Karpas-422 (cell line): Measurements from ENCODE around the gene SGIP1. TPM values are rescaled to one million over a fixed set of nuclear protein-coding genes. Genes with fewer than 3 reads are reported as not detected.

Experiments used
- DNase-seq: peaks from one replicate; pipeline ENCODE4 v3.0.0-alpha.2; 2015
- H2AFZ ChIP-seq: fragments of 200-600 bp; sonication (generic); 2 replicates; pipeline ENCODE4 v1.6.1; 2014; ENCODE audit warnings: antibody characterized with exemption, low read length, mixed read lengths
- H3K27ac ChIP-seq: fragments of 200-600 bp; sonication (generic); 2 replicates; pipeline ENCODE4 v1.5.1; 2014; ENCODE audit warnings: mild to moderate bottlenecking, low read length, moderate library complexity
- H3K27me3 ChIP-seq: fragments of 200-600 bp; sonication (generic); 2 replicates; pipeline ENCODE4 v1.6.1; 2014; ENCODE audit warnings: low read length, mixed read lengths
- H3K36me3 ChIP-seq: fragments of 200-600 bp; sonication (generic); 2 replicates; pipeline ENCODE4 v1.6.1; 2014; ENCODE audit warnings: low read length, mixed read lengths; ENCODE audit not compliant: insufficient read depth
- H3K4me1 ChIP-seq: fragments of 200-600 bp; sonication (generic); 2 replicates; pipeline ENCODE4 v1.6.1; 2014; ENCODE audit warnings: mild to moderate bottlenecking, low read length, mixed read lengths
- H3K4me2 ChIP-seq: fragments of 200-600 bp; sonication (generic); 2 replicates; pipeline ENCODE4 v1.6.1; 2014; ENCODE audit warnings: low read length, low read depth, mild to moderate bottlenecking; ENCODE audit not compliant: poor library complexity, severe bottlenecking
- H3K4me3 ChIP-seq: fragments of 200-600 bp; sonication (generic); 2 replicates; pipeline ENCODE4 v1.5.1; 2014; ENCODE audit warnings: mild to moderate bottlenecking, antibody characterized with exemption, low read length, mixed read lengths
- H3K79me2 ChIP-seq: fragments of 200-600 bp; sonication (generic); 2 replicates; pipeline ENCODE4 v1.6.1; 2014; ENCODE audit warnings: mild to moderate bottlenecking, low read length, mixed read lengths
- H3K9ac ChIP-seq: fragments of 200-600 bp; sonication (generic); 2 replicates; pipeline ENCODE4 v1.6.0; 2014; ENCODE audit warnings: low read length
- H3K9me2 ChIP-seq: fragments of 200-600 bp; sonication (generic), shearing (Covaris generic); replicated peaks from 2 replicates; pipeline ENCODE4 v1.6.0; 2014; ENCODE audit warnings: mild to moderate bottlenecking, low read length, moderate library complexity; ENCODE audit not compliant: insufficient read depth
- H3K9me3 ChIP-seq: fragments of 300-700, 200-600 bp; sonication (generic); 2 replicates; pipeline ENCODE4 v1.6.1; 2014; ENCODE audit warnings: low read length, mixed read lengths
- H4K20me1 ChIP-seq: fragments of 200-600 bp; sonication (generic); 2 replicates; pipeline ENCODE4 v1.6.1; 2014; ENCODE audit warnings: mild to moderate bottlenecking, antibody characterized with exemption, low read length, low read depth; ENCODE audit not compliant: insufficient read depth
- total RNA-seq: library from RNA; depleted of rRNA; stranded (reverse); fragments of >200 nt; shearing (Covaris generic); gene quantifications from 2 replicates; pipeline ENCODE4 v1.2.3, GENCODE V29; 2014; ENCODE audit warnings: low replicate concordance

The SGIP1 gene
- total RNA-seq, 1 experiment from 2014 or later = not detected

DNA sequence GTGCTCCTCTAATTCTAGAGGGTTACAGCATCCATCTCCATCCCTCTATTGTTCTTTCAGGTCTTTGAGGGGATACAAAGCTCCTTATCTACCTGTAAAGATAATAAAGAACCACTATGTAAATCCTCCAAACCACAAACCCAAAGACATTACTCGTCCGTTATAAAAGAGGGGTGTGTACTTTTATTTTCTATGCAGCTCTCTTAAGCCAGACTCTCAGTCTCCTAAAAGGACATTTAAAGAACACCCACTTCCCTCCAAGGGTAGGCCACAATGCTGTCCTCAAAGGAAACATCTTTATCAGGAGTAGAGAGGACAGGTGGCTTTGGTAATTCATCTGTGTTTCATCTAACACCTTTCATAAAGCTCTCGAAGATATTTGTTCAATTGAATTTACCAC is 150.4 kb downstream of the SGIP1 start:
- no peaks in the 10 kb centered on the region for H3K79me2 ChIP-seq
- H3K36me3 ChIP-seq = no peaks in the 10 kb centered on the region
- no peak overlapping the region for H3K4me2 ChIP-seq
- H3K9ac ChIP-seq = no peak overlapping the region
- no peaks in the 10 kb centered on the region for H3K9me2 ChIP-seq
- no peak overlapping the region for H3K27ac ChIP-seq
- H3K27me3 ChIP-seq = no peaks in the 10 kb centered on the region
- H3K4me1 ChIP-seq = no peaks in the 10 kb centered on the region
- no peak overlapping the region for H2AFZ ChIP-seq
- DNase-seq = no peak
- H3K4me3 ChIP-seq = no peak overlapping the region
- H4K20me1 ChIP-seq = no peaks in the 10 kb centered on the region
- no peaks in the 10 kb centered on the region for H3K9me3 ChIP-seq

DNA sequence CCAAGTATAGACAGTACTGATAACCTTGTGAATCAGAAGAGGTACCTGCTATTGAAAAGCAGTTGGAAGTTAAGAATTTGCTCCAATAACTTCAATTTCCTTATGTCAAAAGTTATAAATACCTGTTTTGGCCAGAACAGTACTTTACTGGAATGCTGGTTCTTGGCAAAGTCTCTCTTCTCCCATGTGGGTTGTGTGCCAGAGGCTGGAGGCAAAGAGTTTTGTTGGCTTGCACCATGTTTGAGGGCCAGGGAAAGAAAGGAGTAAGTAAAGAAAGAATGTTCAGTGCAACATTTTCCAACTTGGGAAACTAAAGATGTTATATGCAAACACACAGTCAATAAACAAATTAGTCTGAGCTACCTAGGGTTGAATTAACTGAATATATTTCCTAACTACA is 151.3 kb downstream of the SGIP1 start:
- Histone ChIP-seq H3K9me3 (no peaks in the 10 kb centered on the region), H4K20me1 (no peaks in the 10 kb centered on the region), H3K27ac (no peak overlapping the region), H3K9me2 (no peaks in the 10 kb centered on the region), H3K4me1 (no peaks in the 10 kb centered on the region), H3K9ac (no peak overlapping the region), H3K79me2 (no peaks in the 10 kb centered on the region), H3K27me3 (no peaks in the 10 kb centered on the region), H3K4me2 (no peak overlapping the region), H3K4me3 (no peak overlapping the region), H3K36me3 (no peaks in the 10 kb centered on the region), H2AFZ (no peak overlapping the region)
- DNase-seq = no peak

DNA sequence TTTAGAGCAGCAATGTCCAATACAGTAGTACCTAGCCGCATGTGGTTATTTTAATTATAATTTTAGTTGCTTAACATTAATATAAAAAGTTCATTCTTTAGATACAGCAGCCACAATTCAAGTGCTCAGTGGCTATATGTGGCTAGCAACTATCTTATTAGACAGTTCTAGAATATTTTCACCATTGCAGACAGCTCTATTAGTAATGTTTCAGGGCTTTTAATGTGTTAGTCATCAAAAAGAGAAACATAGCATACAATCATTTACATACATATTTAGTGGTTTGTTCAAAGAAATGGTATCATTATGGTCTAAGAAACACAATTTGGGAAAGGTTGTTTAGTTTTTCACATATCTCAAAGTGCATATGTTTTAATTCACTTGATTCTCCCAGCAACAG is 151.7 kb downstream of the SGIP1 start:
- H3K9ac ChIP-seq = no peak overlapping the region
- no peak overlapping the region for H3K27ac ChIP-seq
- no peaks in the 10 kb centered on the region for H3K79me2 ChIP-seq
- H4K20me1 ChIP-seq = no peaks in the 10 kb centered on the region
- H3K4me3 ChIP-seq = no peak overlapping the region
- no peak overlapping the region for H3K4me2 ChIP-seq
- H3K27me3 ChIP-seq = no peaks in the 10 kb centered on the region
- no peak overlapping the region for H2AFZ ChIP-seq
- no peaks in the 10 kb centered on the region for H3K9me3 ChIP-seq
- DNase-seq = no peak
- H3K36me3 ChIP-seq = no peaks in the 10 kb centered on the region
- H3K4me1 ChIP-seq = no peaks in the 10 kb centered on the region
- no peaks in the 10 kb centered on the region for H3K9me2 ChIP-seq

DNA sequence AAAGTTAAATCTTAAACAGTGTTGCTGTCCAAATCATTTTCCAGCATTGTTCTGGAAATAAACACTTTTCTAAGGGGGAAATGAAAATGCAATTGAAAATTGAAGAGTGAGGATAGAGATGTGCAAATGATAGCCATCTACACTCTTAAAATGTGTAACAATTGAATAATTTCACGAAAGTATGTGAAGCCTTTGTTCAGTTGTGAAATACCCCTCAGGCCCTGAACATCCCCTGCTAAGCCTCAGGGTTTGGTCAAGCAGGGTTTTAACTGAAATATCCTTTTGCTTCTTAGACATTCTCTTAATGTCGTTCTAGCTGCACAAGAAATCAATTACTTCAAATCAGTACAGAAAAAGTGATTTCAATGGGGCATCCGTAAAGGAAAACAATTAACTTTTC is 152.5 kb downstream of the SGIP1 start:
- no peak overlapping the region for H3K27ac ChIP-seq
- H2AFZ ChIP-seq = no peak overlapping the region
- H3K9me3 ChIP-seq = no peaks in the 10 kb centered on the region
- H3K4me1 ChIP-seq = no peaks in the 10 kb centered on the region
- H3K27me3 ChIP-seq = no peaks in the 10 kb centered on the region
- H3K9me2 ChIP-seq = no peaks in the 10 kb centered on the region
- no peak overlapping the region for H3K4me3 ChIP-seq
- no peak overlapping the region for H3K9ac ChIP-seq
- no peak for DNase-seq
- H3K4me2 ChIP-seq = no peak overlapping the region
- no peaks in the 10 kb centered on the region for H3K79me2 ChIP-seq
- H3K36me3 ChIP-seq = no peaks in the 10 kb centered on the region
- no peaks in the 10 kb centered on the region for H4K20me1 ChIP-seq

DNA sequence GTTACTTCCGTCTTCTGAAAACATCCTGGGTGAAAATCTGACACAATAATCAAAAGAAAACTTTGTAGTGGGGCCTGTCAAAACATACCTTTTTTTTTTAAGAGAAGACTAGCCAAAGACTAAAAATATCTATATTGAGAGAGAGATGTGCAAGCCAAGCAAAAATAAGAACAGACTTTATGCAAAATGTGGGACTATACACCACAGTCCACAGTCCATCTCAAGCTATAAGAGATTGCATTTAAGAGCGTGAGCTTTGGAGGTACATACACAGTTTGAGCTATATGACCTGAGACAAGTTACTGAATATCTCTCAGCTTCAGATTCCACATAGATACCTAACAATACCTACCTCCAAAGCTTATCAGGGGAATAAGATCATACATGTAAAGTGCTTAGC is 153.4 kb downstream of the SGIP1 start:
- H2AFZ ChIP-seq = no peak overlapping the region

DNA sequence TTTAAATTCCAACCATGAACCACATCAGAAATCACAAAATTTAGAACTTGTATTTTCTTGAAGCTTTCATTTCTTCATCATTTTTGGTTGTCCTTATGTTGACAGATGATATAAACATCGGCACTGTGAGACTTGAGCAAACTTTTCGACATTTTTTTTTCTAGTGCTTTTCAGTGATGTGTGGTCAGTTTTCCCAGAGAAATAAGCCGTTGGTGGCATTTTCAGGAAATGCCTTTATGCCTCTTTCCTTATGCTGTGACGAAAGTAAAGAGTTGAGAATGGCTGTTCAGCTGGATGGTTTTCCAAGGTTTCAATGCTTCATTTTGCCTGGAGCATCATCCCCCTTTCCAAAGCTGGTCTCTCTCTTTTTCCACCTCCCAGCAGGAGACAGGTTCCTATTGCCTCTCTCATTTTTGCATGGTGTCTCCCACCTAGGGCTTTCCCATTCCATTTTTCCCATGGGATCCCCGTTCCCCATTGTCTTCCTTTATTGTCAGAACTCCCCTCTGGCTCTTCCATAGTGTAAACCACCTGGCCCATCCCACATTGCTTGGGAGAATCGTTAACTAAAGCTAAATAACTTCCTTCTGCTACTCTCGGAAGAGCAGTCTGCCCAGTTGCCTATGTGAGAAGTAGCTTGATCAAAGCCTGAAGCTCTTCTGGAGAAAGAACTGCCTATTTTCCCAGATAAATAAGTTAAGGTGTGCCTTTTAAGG is 156.9 kb downstream of the SGIP1 start:
- DNase-seq = no peak
- Histone ChIP-seq H3K4me2 (no peak overlapping the region), H3K4me1 (no peaks in the 10 kb centered on the region), H3K27me3 (no peaks in the 10 kb centered on the region), H3K27ac (no peak overlapping the region), H3K9me2 (no peaks in the 10 kb centered on the region), H3K9me3 (no peaks in the 10 kb centered on the region), H3K9ac (no peak overlapping the region), H3K79me2 (no peaks in the 10 kb centered on the region), H4K20me1 (no peaks in the 10 kb centered on the region), H2AFZ (no peak overlapping the region), H3K36me3 (no peaks in the 10 kb centered on the region), H3K4me3 (no peak overlapping the region)

More for the DNA sequence above, 153.4 kb downstream of the SGIP1 start:
- Histone ChIP-seq H3K9me3 (no peaks in the 10 kb centered on the region), H3K9me2 (no peaks in the 10 kb centered on the region), H3K36me3 (no peaks in the 10 kb centered on the region), H3K79me2 (no peaks in the 10 kb centered on the region), H3K9ac (no peak overlapping the region), H3K4me3 (no peak overlapping the region), H3K27ac (no peak overlapping the region), H3K4me2 (no peak overlapping the region), H3K27me3 (no peaks in the 10 kb centered on the region), H4K20me1 (no peaks in the 10 kb centered on the region), H3K4me1 (no peaks in the 10 kb centered on the region)
- no peak for DNase-seq

DNA sequence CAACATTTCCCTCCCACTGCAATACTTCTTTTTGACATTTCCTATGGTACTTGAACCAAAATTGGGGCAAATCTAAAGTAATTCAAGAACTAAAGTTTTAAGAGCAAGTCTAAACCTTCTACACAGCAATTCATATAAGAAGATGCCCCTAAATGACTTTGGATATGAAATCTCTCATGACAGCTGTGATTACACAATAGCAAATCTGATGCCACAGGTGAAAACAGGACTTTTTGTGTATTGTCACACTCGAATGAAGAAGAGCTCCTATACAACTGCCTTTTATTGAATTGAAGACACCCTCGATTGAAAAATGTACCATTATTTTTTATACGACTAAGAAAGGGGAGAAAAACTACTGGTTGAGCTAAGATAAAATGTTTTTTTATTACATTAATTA is 158.7 kb downstream of the SGIP1 start:
- no peak for DNase-seq
- H3K4me3 ChIP-seq = no peak overlapping the region
- H2AFZ ChIP-seq = no peak overlapping the region
- no peaks in the 10 kb centered on the region for H3K9me2 ChIP-seq
- H3K36me3 ChIP-seq = no peaks in the 10 kb centered on the region
- no peaks in the 10 kb centered on the region for H3K9me3 ChIP-seq
- no peak overlapping the region for H3K9ac ChIP-seq
- H3K4me2 ChIP-seq = no peak overlapping the region
- no peaks in the 10 kb centered on the region for H3K79me2 ChIP-seq
- no peaks in the 10 kb centered on the region for H3K27me3 ChIP-seq
- no peaks in the 10 kb centered on the region for H3K4me1 ChIP-seq
- H4K20me1 ChIP-seq = no peaks in the 10 kb centered on the region
- no peak overlapping the region for H3K27ac ChIP-seq

DNA sequence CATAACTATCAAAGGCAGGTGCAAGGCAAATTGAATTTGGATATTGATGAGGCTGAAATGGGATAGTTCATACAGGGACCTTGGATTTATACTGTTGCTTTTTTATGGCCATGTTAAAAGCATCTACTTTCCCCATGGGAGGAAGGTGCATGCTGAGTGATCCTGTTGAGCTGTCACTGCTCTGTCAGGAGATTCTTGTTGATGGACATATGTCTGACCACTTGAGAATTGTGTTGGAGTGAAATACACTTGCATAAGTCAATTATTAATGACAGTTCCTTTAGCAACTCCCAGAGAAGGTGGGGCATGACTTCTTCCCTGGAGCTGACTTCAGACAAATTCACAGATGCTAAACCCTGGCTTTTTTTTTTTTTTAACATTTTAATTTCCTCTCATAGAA is 159.9 kb downstream of the SGIP1 start:
- no peaks in the 10 kb centered on the region for H3K36me3 ChIP-seq
- H2AFZ ChIP-seq = no peak overlapping the region
- no peaks in the 10 kb centered on the region for H3K27me3 ChIP-seq
- no peak overlapping the region for H3K27ac ChIP-seq
- no peak overlapping the region for H3K4me3 ChIP-seq
- DNase-seq = no peak
- H3K4me2 ChIP-seq = no peak overlapping the region
- H3K4me1 ChIP-seq = no peaks in the 10 kb centered on the region
- H4K20me1 ChIP-seq = no peaks in the 10 kb centered on the region
- H3K79me2 ChIP-seq = no peaks in the 10 kb centered on the region
- no peak overlapping the region for H3K9ac ChIP-seq
- H3K9me3 ChIP-seq = no peaks in the 10 kb centered on the region
- H3K9me2 ChIP-seq = no peaks in the 10 kb centered on the region
